Transverse colon (tissue), 4 donors: Measurements from ENCODE around the gene CDC42BPG. TPM values are rescaled to one million over a fixed set of nuclear protein-coding genes. Genes with fewer than 3 reads are reported as not detected.

ENCODE experiments used
- DNase-seq: peaks from one replicate; pipeline ENCODE4 v3.0.0-alpha.2; 2019
- H3K27ac ChIP-seq, 4 donors: fragments of 200-600 bp; sonication (generic); 2 replicates each; pipeline ENCODE4 v1.5.1; 2016 to 2018; ENCODE audit warnings: inconsistent platforms in 4 of 4
- H3K27me3 ChIP-seq: fragments of 200-600 bp; sonication (generic); 2 replicates; pipeline ENCODE4 v1.5.1; 2017; ENCODE audit warnings: inconsistent platforms
- H3K36me3 ChIP-seq, 4 donors: fragments of 200-600 bp; sonication (generic); 2 replicates each; pipeline ENCODE4 v1.5.1; 2017 to 2019; ENCODE audit warnings: inconsistent platforms in 4 of 4
- H3K4me1 ChIP-seq, 4 donors: fragments of 200-600 bp; sonication (generic); 2 replicates each; pipeline ENCODE4 v1.5.1; 2017 to 2020; ENCODE audit warnings: inconsistent platforms in 4 of 4
- H3K4me3 ChIP-seq, 4 donors: fragments of 200-600 bp; sonication (generic); 1 replicate in 1 of 4; 2 replicates in 3 of 4; pipeline versions ENCODE4 v1.5.1 to v1.6.1; 2017 to 2019; ENCODE audit warnings: inconsistent platforms in 4 of 4
- H3K9me3 ChIP-seq, 2 donors: fragments of 200-600 bp; sonication (generic); 2 replicates each; pipeline ENCODE4 v1.5.1; 2017 to 2019; ENCODE audit warnings: inconsistent platforms in 2 of 2
- CTCF ChIP-seq, 5 experiments: fragments of 200-600 bp in 3 of 5; fragments of 450-650 bp in 2 of 5; sonication (generic) in 3 of 5; IDR thresholded peaks; 1 replicate in 2 of 5; 2 replicates in 3 of 5; pipeline ENCODE4 v1.5.1; 2016 to 2017; ENCODE audit warnings: antibody characterized with exemption in 5 of 5, inconsistent platforms in 3 of 5, mild to moderate bottlenecking in 2 of 5, moderate library complexity in 1 of 5
- EP300 ChIP-seq: sonication (generic); formaldehyde crosslinking; IDR thresholded peaks from one replicate; pipeline ENCODE4 v1.6.1; 2017; ENCODE audit warnings: antibody characterized with exemption, low read depth
- POLR2A ChIP-seq: fragments of 450-650 bp; IDR thresholded peaks from one replicate; pipeline ENCODE4 v1.6.1; 2016; ENCODE audit warnings: antibody characterized with exemption, mild to moderate bottlenecking, moderate library complexity
- POLR2AphosphoS5 ChIP-seq, 3 donors: sonication (generic); formaldehyde crosslinking; IDR thresholded peaks; one replicate each; pipeline ENCODE4 v1.6.1; 2016; ENCODE audit warnings: antibody characterized with exemption in 3 of 3
- WGBS, 2 donors: methylation state at CpG; one replicate each; pipeline ENCODE4 v1.1.5; 2018; ENCODE audit warnings: low coverage in 1 of 2; 5-methylcytosine and 5-hydroxymethylcytosine counted together
- in situ Hi-C, 4 donors: fragments of 200-750 bp; cut with MboI; loops; one replicate each; pipeline versions ENCODE4 v1.15.0 to v1.15.1; 2017; ENCODE audit warnings: low sequenced_read_pairs in 3 of 4, low pct_ligation_motif_present in 1 of 4, low pct_unique_long_range_greater_than_20kb in 1 of 4
- intact Hi-C: fragments of 100-400 bp; cut with DNase I; formaldehyde crosslinking; loops from one replicate; pipeline ENCODE4 v1.15.1; 2023; ENCODE audit warnings: low total_unique reads
- total RNA-seq, 4 donors: library from RNA; depleted of rRNA; stranded (reverse); fragments of >200 nt; gene quantifications; one replicate each; pipeline ENCODE4 v1.1.0, GENCODE V29; 2016

CDC42BPG gene
- total RNA-seq, 4 donors from 2014 or later, result 32.6 to 82.3 (median 46.9) TPM

GRCh38 chr11:64854157-64854533 lies 9.7 kb upstream of the CDC42BPG start:
- in situ Hi-C loops (no loop called here), intact Hi-C loops (no loop called here)
- no peak overlapping the region for H3K4me3 ChIP-seq
- no peak for DNase-seq
- H3K9me3 ChIP-seq, result no peaks in the 10 kb centered on the region
- 60 to 91% methylated on average over 1 to 16 of the region's 25 CpGs for WGBS, 2 donors
- H3K4me1 ChIP-seq, result peaks cover 51 to 90% (median 65%) of the 10 kb centered on the region in 4 donors
- TF ChIP-seq EP300, result no peak
- no peak for TF ChIP-seq POLR2AphosphoS5 (IDR thresholded peaks at IDR 0.05)
- TF ChIP-seq CTCF (IDR thresholded peaks at IDR 0.05), result no peak
- no peak for TF ChIP-seq POLR2A
- H3K36me3 ChIP-seq, result no peaks in the 10 kb centered on the region
- H3K27me3 ChIP-seq, result no peaks in the 10 kb centered on the region
- H3K27ac ChIP-seq, result peak overlapping the region; percentile 93 to 96 (median 94)

- 67 to 73% methylated on average over 3 to 27 of the region's 27 CpGs for WGBS, 2 donors
- no peak for DNase-seq
- in situ Hi-C loops, result no loop called here
- H3K4me3 ChIP-seq, result no peak overlapping the region
- no peaks in the 10 kb centered on the region for H3K36me3 ChIP-seq
- no peaks in the 10 kb centered on the region for H3K27me3 ChIP-seq
- peaks cover 50 to 90% (median 65%) of the 10 kb centered on the region in 4 donors for H3K4me1 ChIP-seq
- H3K27ac ChIP-seq, result peak overlapping the region; percentile 66 to 96 (median 94)
- intact Hi-C loops, result no loop called here
- TF ChIP-seq POLR2A (no peak), POLR2AphosphoS5 (IDR thresholded peaks at IDR 0.05) (peak in 1 of 3 donors; percentile 4)
- H3K9me3 ChIP-seq, result no peaks in the 10 kb centered on the region
These were observed 9.3 kb upstream of the CDC42BPG start for GRCh38 chr11:64853709-64854108.

GRCh38 chr11:64852804-64853509 lies 8.5 kb upstream of the CDC42BPG start:
- no peaks in the 10 kb centered on the region for H3K36me3 ChIP-seq
- no peaks in the 10 kb centered on the region for H3K9me3 ChIP-seq
- in situ Hi-C loops (no loop called here), intact Hi-C loops (no loop called here)
- H3K27ac ChIP-seq, result peak overlapping the region; percentile 66 to 96 (median 94)
- 77% methylated on average over 21 of the region's 24 CpGs; no CpG with 5 or more reads in 1 of the 2 donors for WGBS, 2 donors
- TF ChIP-seq POLR2AphosphoS5 (IDR thresholded peaks at IDR 0.05), result no peak
- no peak for TF ChIP-seq CTCF (IDR thresholded peaks at IDR 0.05)
- no peak for TF ChIP-seq EP300
- no peak for TF ChIP-seq POLR2A
- DNase-seq, result no peak
- no peak overlapping the region for H3K4me3 ChIP-seq
- H3K27me3 ChIP-seq, result no peaks in the 10 kb centered on the region
- peaks cover 54 to 92% (median 65%) of the 10 kb centered on the region in 4 donors for H3K4me1 ChIP-seq

GRCh38 chr11:64851831-64852351 lies 7.4 kb upstream of the CDC42BPG start:
- Histone ChIP-seq H3K9me3 (no peaks in the 10 kb centered on the region), H3K36me3 (no peaks in the 10 kb centered on the region), H3K27me3 (no peaks in the 10 kb centered on the region), H3K27ac (peak overlapping the region; percentile 66 to 96 (median 94)), H3K4me3 (no peak overlapping the region), H3K4me1 (peaks cover 54 to 92% (median 69%) of the 10 kb centered on the region in 4 donors)
- in situ Hi-C loops (no loop called here), intact Hi-C loops (no loop called here)
- WGBS, 2 donors, result 85% methylated on average over 8 of the region's 8 CpGs; no CpG with 5 or more reads in 1 of the 2 donors
- TF ChIP-seq POLR2AphosphoS5 (IDR thresholded peaks at IDR 0.05) (peak in 1 of 3 donors; percentile 50), POLR2A (peak; percentile 16), EP300 (no peak), CTCF (IDR thresholded peaks at IDR 0.05) (no peak)
- peak; percentile 62 for DNase-seq
